GM12878 (cell line): ENCODE data around the gene AQP2.

ENCODE experiments used
- CTCF ChIP-seq, 3 experiments: IDR thresholded peaks in 2 of 3; conservative IDR thresholded peaks in 1 of 3; 2 replicates each; pipeline ENCODE4 v1.5.1; 2011; ENCODE audit warnings: low read depth in 3 of 3, low read length in 3 of 3, mild to moderate bottlenecking in 3 of 3, control low read depth in 2 of 3, moderate library complexity in 2 of 3, inconsistent platforms in 1 of 3, mixed read lengths in 1 of 3; ENCODE audit not compliant: control insufficient read depth in 2 of 3, insufficient read depth in 1 of 3; ENCODE audit errors: extremely low read depth in 1 of 3
- SRF ChIP-seq, 2 experiments: IDR thresholded peaks; 2 replicates each; pipeline ENCODE4 v1.6.1; 2011; ENCODE audit warnings: low read depth in 2 of 2, low read length in 2 of 2, mild to moderate bottlenecking in 1 of 2, moderate library complexity in 1 of 2
- ZNF217 ChIP-seq: fragments of 450-650 bp; IDR thresholded peaks from 2 replicates; pipeline ENCODE4 v1.6.1; 2017; ENCODE audit warnings: antibody characterized with exemption, mild to moderate bottlenecking

- TF ChIP-seq CTCF (IDR thresholded peaks at IDR 0.05 in 2 of 3, conservative IDR thresholded peaks at IDR 0.05 in 1 of 3; ENCODE audit: control insufficient read depth in 2 of 3, extremely low read depth in 1 of 3, insufficient read depth in 1 of 3, low read depth in 3 of 3, low read length in 3 of 3) (no peak), SRF (IDR thresholded peaks at IDR 0.05; ENCODE audit: low read depth in 2 of 2, low read length in 2 of 2) (no peak), ZNF217 (no peak)
Observed at GRCh38 chr12:49910331-49911212, 40.0 kb upstream of the AQP2 start.
